ENCODE results near the gene SGCB. TPM values are rescaled to one million over a fixed set of nuclear protein-coding genes. Genes with fewer than 3 reads are reported as not detected.

Gene SGCB
- total RNA-seq, 1 experiment from 2014 or later: 1.2 TPM

- H3K27me3 ChIP-seq (ENCODE audit: insufficient read depth, low read depth): no peaks in the 10 kb centered on the region
- no peaks in the 10 kb centered on the region for H3K9me3 ChIP-seq (ENCODE audit: insufficient read depth, low read depth)
- ChIA-PET CTCF (no interaction called here), POLR2A (ENCODE audit: unreplicated experiment) (no interaction called here)
- no peak overlapping the region for H3K4me3 ChIP-seq
- no peaks in the 10 kb centered on the region for H4K20me1 ChIP-seq (ENCODE audit: insufficient read depth)
- BruUV-seq (replicated peaks): no TSS peak
- no peak for DNase-seq
- TF ChIP-seq EZH2 (IDR thresholded peaks at IDR 0.05; ENCODE audit: low read depth) (no peak), CTCF (conservative IDR thresholded peaks at IDR 0.05) (no peak)
- intact Hi-C loops (cut with micrococcal nuclease; ENCODE audit: unreplicated experiment): no loop called here
- H3K79me2 ChIP-seq (ENCODE audit: low read depth): no peaks in the 10 kb centered on the region
- peaks cover 7% of the 10 kb centered on the region for H3K4me1 ChIP-seq (replicated peaks; ENCODE audit: insufficient read depth)
- H2AFZ ChIP-seq: no peak overlapping the region
- no peak overlapping the region for H3K27ac ChIP-seq
- H3K36me3 ChIP-seq (ENCODE audit: low read depth): no peaks in the 10 kb centered on the region
- H3F3A ChIP-seq (ENCODE audit: insufficient read depth, low read depth): no peaks in the 10 kb centered on the region
- no peak overlapping the region for H3K4me2 ChIP-seq
- no peaks in the 10 kb centered on the region for H3K9me2 ChIP-seq (ENCODE audit: insufficient read depth)
Measured at GRCh38 chr4:51998837-51999236, 39.3 kb downstream of the SGCB start.

GRCh38 chr4:51997647-51998046, 40.5 kb downstream of the SGCB start:
- no peak for DNase-seq
- no peaks in the 10 kb centered on the region for H3K27me3 ChIP-seq (ENCODE audit: insufficient read depth, low read depth)
- no peak overlapping the region for H3K4me3 ChIP-seq
- no peaks in the 10 kb centered on the region for H3K9me3 ChIP-seq (ENCODE audit: insufficient read depth, low read depth)
- no peaks in the 10 kb centered on the region for H3F3A ChIP-seq (ENCODE audit: insufficient read depth, low read depth)
- intact Hi-C loops (cut with micrococcal nuclease; ENCODE audit: unreplicated experiment): no loop called here
- no peak for TF ChIP-seq CTCF (conservative IDR thresholded peaks at IDR 0.05)
- no peak for TF ChIP-seq EZH2 (IDR thresholded peaks at IDR 0.05; ENCODE audit: low read depth)
- H2AFZ ChIP-seq: no peak overlapping the region
- H3K4me2 ChIP-seq: no peak overlapping the region
- H3K4me1 ChIP-seq (replicated peaks; ENCODE audit: insufficient read depth): peaks cover 7% of the 10 kb centered on the region
- H3K9me2 ChIP-seq (ENCODE audit: insufficient read depth): no peaks in the 10 kb centered on the region
- H3K79me2 ChIP-seq (ENCODE audit: low read depth): no peaks in the 10 kb centered on the region
- H3K36me3 ChIP-seq (ENCODE audit: low read depth): no peaks in the 10 kb centered on the region
- H3K27ac ChIP-seq: no peak overlapping the region
- BruUV-seq (replicated peaks): no TSS peak
- H4K20me1 ChIP-seq (ENCODE audit: insufficient read depth): no peaks in the 10 kb centered on the region
- POLR2A ChIA-PET (ENCODE audit: unreplicated experiment): no interaction called here
- CTCF ChIA-PET: no interaction called here

- POLR2A ChIA-PET (ENCODE audit: unreplicated experiment): no interaction called here
- no peak for DNase-seq
- Histone ChIP-seq H3K4me2 (no peak overlapping the region), H3K36me3 (ENCODE audit: low read depth) (no peaks in the 10 kb centered on the region), H3K27ac (no peak overlapping the region), H3K9me2 (ENCODE audit: insufficient read depth) (no peaks in the 10 kb centered on the region), H3K4me3 (no peak overlapping the region), H3K27me3 (ENCODE audit: insufficient read depth, low read depth) (no peaks in the 10 kb centered on the region), H3F3A (ENCODE audit: insufficient read depth, low read depth) (no peaks in the 10 kb centered on the region), H3K79me2 (ENCODE audit: low read depth) (no peaks in the 10 kb centered on the region), H3K9me3 (ENCODE audit: insufficient read depth, low read depth) (no peaks in the 10 kb centered on the region), H2AFZ (no peak overlapping the region), H3K4me1 (replicated peaks; ENCODE audit: insufficient read depth) (no peaks in the 10 kb centered on the region), H4K20me1 (ENCODE audit: insufficient read depth) (no peaks in the 10 kb centered on the region)
- CTCF ChIA-PET: no interaction called here
- no TSS peak for BruUV-seq (replicated peaks)
- intact Hi-C loops (cut with micrococcal nuclease; ENCODE audit: unreplicated experiment): no loop called here
- TF ChIP-seq EZH2 (IDR thresholded peaks at IDR 0.05; ENCODE audit: low read depth): no peak
- no peak for TF ChIP-seq CTCF (conservative IDR thresholded peaks at IDR 0.05)
Measured at GRCh38 chr4:51995647-51996220, 42.4 kb downstream of the SGCB start.

Other genes starting within 250 kb of the SGCB start
- gene DCUN1D4, start 195.1 kb downstream of the SGCB start, total RNA-seq (2021): 24.9 and 25.3 TPM in 2 replicates
- 0.24 TPM in 1 of 2 replicates, not detected in the other for gene LRRC66, start 17.9 kb downstream of the SGCB start, total RNA-seq (2021)
- 0.13 and 0.20 TPM in 2 replicates for gene SPATA18, start 13.0 kb upstream of the SGCB start, total RNA-seq (2021)

Data from PC-9 (cell line).